GM12874 (cell line): ENCODE results near the gene CHST4.
A peak's percentile ranks its signal among the peaks of the same experiment; 100 is the strongest.

ENCODE experiments used
- TF ChIP-seq, protein P1 (sequence below): IDR thresholded peaks from 2 replicates; pipeline ENCODE4 v1.5.1; 2011; ENCODE audit warnings: low read depth, mild to moderate bottlenecking, control low read depth, low read length, moderate library complexity; ENCODE audit not compliant: insufficient read depth

Gene CHST4

DNA sequence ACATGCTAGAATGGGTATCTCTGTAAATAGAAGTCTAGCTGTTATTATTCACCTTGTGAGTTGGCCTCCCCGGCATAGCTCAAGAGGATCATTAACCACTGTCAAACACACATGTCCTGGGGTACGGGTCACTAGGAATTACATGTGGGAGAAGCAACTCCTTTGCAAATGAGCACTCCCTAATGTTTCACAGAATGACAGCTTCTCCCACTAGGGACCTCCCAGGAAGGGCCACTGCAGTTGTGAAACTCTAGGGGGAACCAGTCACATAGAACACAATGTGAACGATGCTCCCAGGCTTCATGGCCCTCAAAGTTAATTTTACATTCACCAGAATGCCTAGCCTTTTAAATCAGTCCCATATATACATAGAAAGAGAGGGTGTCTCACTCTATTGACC, 24.7 kb upstream of the CHST4 start:
- TF ChIP-seq, protein P1, sequence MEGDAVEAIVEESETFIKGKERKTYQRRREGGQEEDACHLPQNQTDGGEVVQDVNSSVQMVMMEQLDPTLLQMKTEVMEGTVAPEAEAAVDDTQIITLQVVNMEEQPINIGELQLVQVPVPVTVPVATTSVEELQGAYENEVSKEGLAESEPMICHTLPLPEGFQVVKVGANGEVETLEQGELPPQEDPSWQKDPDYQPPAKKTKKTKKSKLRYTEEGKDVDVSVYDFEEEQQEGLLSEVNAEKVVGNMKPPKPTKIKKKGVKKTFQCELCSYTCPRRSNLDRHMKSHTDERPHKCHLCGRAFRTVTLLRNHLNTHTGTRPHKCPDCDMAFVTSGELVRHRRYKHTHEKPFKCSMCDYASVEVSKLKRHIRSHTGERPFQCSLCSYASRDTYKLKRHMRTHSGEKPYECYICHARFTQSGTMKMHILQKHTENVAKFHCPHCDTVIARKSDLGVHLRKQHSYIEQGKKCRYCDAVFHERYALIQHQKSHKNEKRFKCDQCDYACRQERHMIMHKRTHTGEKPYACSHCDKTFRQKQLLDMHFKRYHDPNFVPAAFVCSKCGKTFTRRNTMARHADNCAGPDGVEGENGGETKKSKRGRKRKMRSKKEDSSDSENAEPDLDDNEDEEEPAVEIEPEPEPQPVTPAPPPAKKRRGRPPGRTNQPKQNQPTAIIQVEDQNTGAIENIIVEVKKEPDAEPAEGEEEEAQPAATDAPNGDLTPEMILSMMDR, result 0 out of 2 replicates have a peak, but pooled peaks have one; percentile 9

DNA sequence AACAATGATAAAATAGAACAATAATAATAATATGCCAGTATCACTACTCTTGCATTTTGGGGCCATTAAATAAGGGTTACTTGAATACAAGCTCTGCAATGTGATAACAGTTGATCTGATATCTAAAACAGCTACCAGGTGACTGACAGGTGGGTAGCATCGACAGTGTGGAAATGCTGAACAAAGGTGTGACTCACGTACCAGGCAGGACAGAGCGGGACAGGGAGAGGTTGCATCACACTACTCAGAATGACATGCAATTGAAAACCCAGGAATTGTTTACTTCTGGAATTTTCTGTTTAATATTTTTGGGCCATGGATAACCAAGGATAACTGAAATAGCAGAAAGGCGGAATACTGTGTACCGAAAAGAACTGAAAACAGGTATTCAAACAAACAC, 21.3 kb upstream of the CHST4 start:
- TF ChIP-seq, protein P1, result no peak

DNA sequence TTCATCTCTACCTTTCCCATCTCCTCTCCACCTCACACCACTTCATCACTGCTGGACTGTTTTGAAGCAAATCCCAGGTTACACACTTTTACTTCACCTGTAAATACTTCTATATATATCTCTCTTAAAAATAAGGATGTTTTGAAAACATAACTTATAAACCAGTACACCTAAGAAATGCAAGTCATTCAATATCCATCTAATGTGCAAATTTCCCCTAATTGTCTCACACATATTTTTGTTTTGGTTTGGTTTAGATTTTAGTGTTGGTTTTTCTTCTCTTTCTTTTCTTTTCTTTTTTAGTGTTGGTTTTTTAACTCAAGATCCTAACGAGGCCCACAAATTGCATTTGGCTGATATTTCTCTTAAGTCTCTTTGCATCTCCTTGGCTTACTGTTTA, 19.2 kb upstream of the CHST4 start:
- TF ChIP-seq, protein P1, result no peak

DNA sequence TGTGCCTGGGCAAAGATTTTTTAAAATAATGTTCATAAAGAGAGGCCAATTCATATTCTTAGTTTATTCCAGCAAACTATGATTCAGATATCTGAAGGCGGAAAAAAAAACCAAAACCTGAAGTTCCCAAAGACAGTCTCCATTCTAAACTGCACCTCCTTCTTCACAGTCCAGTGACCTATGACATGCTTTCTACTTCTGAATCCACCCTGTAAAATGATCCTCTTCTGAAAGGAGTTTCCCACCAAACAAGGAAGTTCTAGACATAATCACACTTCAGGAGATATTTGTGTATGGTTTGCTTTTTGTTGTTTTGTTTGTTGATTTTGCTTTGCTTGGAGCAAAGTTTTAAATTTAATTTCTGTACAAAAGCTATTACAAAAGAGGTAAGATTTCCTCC, 12.9 kb upstream of the CHST4 start:
- TF ChIP-seq, protein P1, result no peak

DNA sequence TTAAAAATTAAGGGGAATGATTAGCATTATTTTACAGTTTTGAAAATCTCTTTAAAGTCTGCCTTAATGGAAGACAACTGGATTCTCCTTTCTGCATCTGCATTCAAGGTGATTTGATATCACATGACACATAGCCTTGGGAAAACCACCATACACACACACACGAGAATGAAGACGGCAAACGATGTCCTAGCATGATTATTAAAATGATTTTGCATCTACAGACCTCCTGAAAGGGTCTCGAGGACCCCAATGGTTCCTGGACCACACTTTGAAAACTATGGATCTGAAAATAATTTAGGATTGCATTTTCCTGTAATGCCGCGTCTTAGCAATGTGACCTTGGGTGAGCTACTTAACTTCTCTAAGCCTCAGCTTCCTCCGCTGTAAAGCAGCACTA, 11.8 kb upstream of the CHST4 start:
- TF ChIP-seq, protein P1, result no peak

DNA sequence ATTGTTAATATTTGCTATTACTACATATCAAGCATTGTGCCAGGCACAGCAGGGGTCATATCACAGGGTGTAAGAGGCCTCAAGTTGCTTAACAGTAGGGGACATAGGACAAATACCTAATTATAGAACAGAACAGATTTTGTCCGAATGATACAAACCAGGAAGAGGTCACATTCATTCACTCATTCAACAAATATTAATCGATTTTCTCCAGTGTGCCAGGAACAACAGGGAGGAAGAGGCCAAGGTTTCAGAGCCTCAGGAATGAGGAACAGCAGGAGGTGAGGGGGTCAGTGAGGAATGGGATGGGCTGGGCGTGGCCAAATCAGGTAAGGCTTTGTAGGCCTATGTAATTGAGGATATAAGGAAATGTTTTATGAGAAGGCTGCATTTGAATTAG, 11.2 kb upstream of the CHST4 start:
- TF ChIP-seq, protein P1, result no peak

DNA sequence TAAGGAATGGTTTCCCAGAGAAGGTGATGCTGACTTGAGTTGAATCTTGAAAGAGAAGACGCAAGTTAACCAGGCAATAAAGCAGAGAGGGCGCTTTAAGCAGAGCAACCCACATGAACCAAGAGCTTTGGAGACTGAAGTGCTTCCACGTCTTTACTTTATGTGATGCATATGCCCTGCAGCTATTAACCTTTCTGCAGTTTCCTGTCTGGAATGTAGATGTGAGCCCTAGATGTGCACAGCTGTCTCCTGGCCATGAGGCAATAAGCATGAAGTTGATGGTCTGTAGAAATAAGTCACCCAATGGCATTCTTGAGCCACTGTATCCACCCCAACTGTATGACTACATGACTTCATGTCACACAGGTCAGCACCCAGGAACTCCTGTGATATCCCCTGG, 5.7 kb upstream of the CHST4 start:
- TF ChIP-seq, protein P1, result no peak
